Testis (tissue), 3 donors: Measurements from ENCODE around the gene PUM2. TPM values are rescaled to one million over a fixed set of nuclear protein-coding genes. Genes with fewer than 3 reads are reported as not detected.

ENCODE experiments used
- DNase-seq: peaks from one replicate; pipeline ENCODE4 v3.0.0-alpha.2; 2019
- H3K27ac ChIP-seq, 2 donors: fragments of 200-600 bp; sonication (generic); one replicate each; pipeline ENCODE4 v1.5.1; 2019
- H3K27me3 ChIP-seq: fragments of 200-600 bp; sonication (generic); one replicate; pipeline ENCODE4 v1.5.1; 2019
- H3K36me3 ChIP-seq: fragments of 200-600 bp; sonication (generic); one replicate; pipeline ENCODE4 v1.5.1; 2017; ENCODE audit warnings: low read depth; ENCODE audit errors: missing control alignments
- H3K4me1 ChIP-seq: fragments of 200-600 bp; sonication (generic); one replicate; pipeline ENCODE4 v1.5.1; 2019
- H3K4me3 ChIP-seq, 2 donors: fragments of 200-600 bp; sonication (generic); one replicate each; pipeline ENCODE4 v1.5.1; 2017 to 2019
- H3K9me3 ChIP-seq: fragments of 200-600 bp; sonication (generic); one replicate; pipeline ENCODE4 v1.5.1; 2017
- CTCF ChIP-seq, 3 experiments: fragments of 450-650 bp in 2 of 3; fragments of 200-600 bp in 1 of 3; sonication (generic) in 1 of 3; IDR thresholded peaks; one replicate each; pipeline ENCODE4 v1.5.1; 2016 to 2019; ENCODE audit warnings: antibody characterized with exemption in 3 of 3, mild to moderate bottlenecking in 2 of 3, moderate library complexity in 1 of 3
- POLR2A ChIP-seq: fragments of 450-650 bp; IDR thresholded peaks from one replicate; pipeline ENCODE4 v1.6.1; 2017; ENCODE audit warnings: antibody characterized with exemption, mild to moderate bottlenecking, moderate library complexity
- WGBS, 2 donors: methylation state at CpG; one replicate each; pipeline ENCODE4 v1.1.5; 2018; 5-methylcytosine and 5-hydroxymethylcytosine counted together
- intact Hi-C: fragments of 100-400 bp; cut with DNase I; formaldehyde crosslinking; loops from one replicate; pipeline ENCODE4 v1.15.1; 2023; ENCODE audit warnings: low total_unique reads
- polyA plus RNA-seq: library from polyadenylated mRNA; stranded (reverse); fragments of 350-450 nt; fragmentation: Illumina TruSeq; extraction: RNeasy Lipid Tissue Mini Kit (QIAGEN cat#74804); gene quantifications from one replicate; pipeline ENCODE4 v1.2.3, GENCODE V29; 2014; ENCODE audit warnings: low read depth, low replicate concordance; ENCODE audit not compliant: insufficient read depth
- total RNA-seq, 2 donors: library from RNA; depleted of rRNA; stranded (reverse); fragments of >200 nt; gene quantifications; one replicate each; pipeline ENCODE4 v1.2.3, GENCODE V29; 2016

The PUM2 gene
- total and polyA plus RNA-seq, 3 donors from 2014 or later: 50.5 to 92.5 (median 78.0) TPM

- H3K27me3 ChIP-seq: no peaks in the 10 kb centered on the region
- H3K27ac ChIP-seq: peak overlapping the region; percentile 94 to 99
- H3K4me1 ChIP-seq: peaks cover 40% of the 10 kb centered on the region
- no peaks in the 10 kb centered on the region for H3K36me3 ChIP-seq
- H3K4me3 ChIP-seq: peak overlapping the region; percentile 99 to 100
- no peaks in the 10 kb centered on the region for H3K9me3 ChIP-seq
- peak; percentile 65 for DNase-seq
- TF ChIP-seq CTCF (IDR thresholded peaks at IDR 0.05) (no peak), POLR2A (no peak)
- intact Hi-C loops: no loop called here
- WGBS, 2 donors: 0 to 1% methylated on average over 21 to 42 of the region's 67 CpGs
Measured at GRCh38 chr2:20350041-20350712, 467 bp downstream of the PUM2 start.

DNA sequence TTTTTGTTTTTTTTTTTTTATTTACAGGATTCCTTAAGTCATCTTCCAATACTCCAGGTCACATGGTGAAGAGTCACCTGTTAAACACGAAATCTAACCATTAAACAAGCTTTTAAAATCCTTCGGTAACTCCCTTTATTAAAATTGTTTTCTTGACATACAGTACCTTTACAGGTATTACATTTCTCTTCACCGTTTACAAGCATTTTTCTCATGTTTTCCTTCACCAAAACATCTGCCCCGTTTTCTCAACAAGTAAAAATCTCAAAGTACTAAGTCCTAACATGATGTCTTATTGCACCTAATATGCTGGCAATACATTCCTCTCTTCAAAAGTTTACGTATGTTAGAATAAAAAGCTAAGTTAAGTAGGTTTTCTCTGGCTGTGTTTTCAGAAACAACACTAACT, 1.1 kb downstream of the PUM2 start:
- H3K27ac ChIP-seq: peak overlapping the region; percentile 94 to 99
- no peaks in the 10 kb centered on the region for H3K36me3 ChIP-seq
- no peaks in the 10 kb centered on the region for H3K9me3 ChIP-seq
- intact Hi-C loops: no loop called here
- 2 to 4% methylated on average over 5 of the region's 5 CpGs for WGBS, 2 donors
- H3K4me3 ChIP-seq: peak overlapping the region; percentile 99 to 100
- H3K4me1 ChIP-seq: peaks cover 40% of the 10 kb centered on the region
- TF ChIP-seq POLR2A: no peak
- TF ChIP-seq CTCF (IDR thresholded peaks at IDR 0.05): no peak
- no peak for DNase-seq
- no peaks in the 10 kb centered on the region for H3K27me3 ChIP-seq

- H3K4me1 ChIP-seq: peaks cover 46% of the 10 kb centered on the region
- no peak for TF ChIP-seq CTCF (IDR thresholded peaks at IDR 0.05)
- no peak for TF ChIP-seq POLR2A
- no peaks in the 10 kb centered on the region for H3K36me3 ChIP-seq
- 65 to 70% methylated on average over 17 of the region's 17 CpGs for WGBS, 2 donors
- no peaks in the 10 kb centered on the region for H3K9me3 ChIP-seq
- peak overlapping the region in 1 of 2 donors; percentile 24 for H3K4me3 ChIP-seq
- DNase-seq: no peak
- H3K27me3 ChIP-seq: no peaks in the 10 kb centered on the region
- no peak overlapping the region for H3K27ac ChIP-seq
- intact Hi-C loops: no loop called here
Measured at GRCh38 chr2:20348542-20348941, 2.1 kb downstream of the PUM2 start.

- 73 to 81% methylated on average over 5 of the region's 5 CpGs for WGBS, 2 donors
- no peak for DNase-seq
- no peaks in the 10 kb centered on the region for H3K36me3 ChIP-seq
- H3K4me3 ChIP-seq: no peak overlapping the region
- H3K27ac ChIP-seq: no peak overlapping the region
- TF ChIP-seq CTCF (IDR thresholded peaks at IDR 0.05) (no peak), POLR2A (no peak)
- no peaks in the 10 kb centered on the region for H3K27me3 ChIP-seq
- intact Hi-C loops: no loop called here
- H3K9me3 ChIP-seq: no peaks in the 10 kb centered on the region
- peaks cover 36% of the 10 kb centered on the region for H3K4me1 ChIP-seq
Measured at GRCh38 chr2:20346565-20347381, 3.9 kb downstream of the PUM2 start.
